OCI-LY7 (cell line): ENCODE data around the gene CCDC170.

Experiments
- EZH2phosphoT487 ChIP-seq: fragments of 200-600 bp; sonication (generic); IDR thresholded peaks from 2 replicates; pipeline ENCODE4 v1.6.1; 2018; ENCODE audit warnings: low read depth, borderline replicate concordance, mild to moderate bottlenecking, mixed run types, antibody characterized with exemption, low read length, moderate library complexity, mixed read lengths
- TF ChIP-seq, protein P1 (sequence below): fragments of 200-600 bp; sonication (generic); conservative IDR thresholded peaks from 2 replicates; pipeline ENCODE4 v1.5.1; 2014; ENCODE audit warnings: mild to moderate bottlenecking, antibody characterized with exemption, low read length, moderate library complexity, mixed read lengths

DNA sequence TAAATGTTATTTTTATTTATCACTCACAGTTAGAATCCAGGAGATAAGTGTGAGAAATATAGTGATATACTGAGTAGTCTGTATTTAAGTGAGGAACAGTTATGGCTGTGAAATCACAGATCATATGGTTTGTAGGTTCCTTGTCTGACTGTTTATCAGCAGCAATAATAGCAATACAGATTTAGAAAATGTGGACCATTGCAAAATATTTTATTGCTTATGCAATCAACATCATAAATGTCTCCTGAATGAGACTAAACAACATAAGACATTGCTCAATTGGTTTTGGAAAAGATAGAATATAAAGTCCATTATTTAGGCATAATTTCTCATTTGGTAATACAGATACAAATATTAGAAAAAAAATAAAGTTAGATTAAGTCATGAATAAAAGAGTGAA is 43.7 kb downstream of the CCDC170 start:
- TF ChIP-seq, protein P1, sequence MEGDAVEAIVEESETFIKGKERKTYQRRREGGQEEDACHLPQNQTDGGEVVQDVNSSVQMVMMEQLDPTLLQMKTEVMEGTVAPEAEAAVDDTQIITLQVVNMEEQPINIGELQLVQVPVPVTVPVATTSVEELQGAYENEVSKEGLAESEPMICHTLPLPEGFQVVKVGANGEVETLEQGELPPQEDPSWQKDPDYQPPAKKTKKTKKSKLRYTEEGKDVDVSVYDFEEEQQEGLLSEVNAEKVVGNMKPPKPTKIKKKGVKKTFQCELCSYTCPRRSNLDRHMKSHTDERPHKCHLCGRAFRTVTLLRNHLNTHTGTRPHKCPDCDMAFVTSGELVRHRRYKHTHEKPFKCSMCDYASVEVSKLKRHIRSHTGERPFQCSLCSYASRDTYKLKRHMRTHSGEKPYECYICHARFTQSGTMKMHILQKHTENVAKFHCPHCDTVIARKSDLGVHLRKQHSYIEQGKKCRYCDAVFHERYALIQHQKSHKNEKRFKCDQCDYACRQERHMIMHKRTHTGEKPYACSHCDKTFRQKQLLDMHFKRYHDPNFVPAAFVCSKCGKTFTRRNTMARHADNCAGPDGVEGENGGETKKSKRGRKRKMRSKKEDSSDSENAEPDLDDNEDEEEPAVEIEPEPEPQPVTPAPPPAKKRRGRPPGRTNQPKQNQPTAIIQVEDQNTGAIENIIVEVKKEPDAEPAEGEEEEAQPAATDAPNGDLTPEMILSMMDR, result no peak
- TF ChIP-seq EZH2phosphoT487, result no peak
